HepG2 (cell line): ENCODE results near the gene NUDT14.

ENCODE experiments used
- CTCF ChIP-seq: sonication (generic); formaldehyde crosslinking; IDR thresholded peaks from 2 replicates; pipeline ENCODE4 v1.5.0; 2020; ENCODE audit warnings: mild to moderate bottlenecking, missing genetic modification reagents, moderate library complexity
- EED ChIP-seq: sonication (generic); formaldehyde crosslinking; IDR thresholded peaks from 2 replicates; pipeline ENCODE4 v1.5.0; 2020; ENCODE audit warnings: mild to moderate bottlenecking, missing genetic modification reagents
- ELK4 ChIP-seq: sonication (generic); formaldehyde crosslinking; IDR thresholded peaks from 2 replicates; pipeline ENCODE4 v1.9.0; 2021; ENCODE audit warnings: missing genetic modification reagents, borderline replicate concordance
- JDP2 ChIP-seq: sonication (generic); formaldehyde crosslinking; IDR thresholded peaks from 2 replicates; pipeline ENCODE4 v1.8.1; 2022; ENCODE audit warnings: missing genetic modification reagents, borderline replicate concordance
- MTA3 ChIP-seq: sonication (generic); formaldehyde crosslinking; IDR thresholded peaks from 2 replicates; pipeline ENCODE4 v1.4.0; 2020; ENCODE audit warnings: missing genetic modification reagents
- MYC ChIP-seq: sonication (generic); formaldehyde crosslinking; IDR thresholded peaks from 2 replicates; pipeline ENCODE4 v1.9.0; 2021; ENCODE audit warnings: missing genetic modification reagents, borderline replicate concordance
- RELA ChIP-seq: sonication (generic); formaldehyde crosslinking; IDR thresholded peaks from 2 replicates; pipeline ENCODE4 v1.4.0; 2020; ENCODE audit warnings: missing genetic modification reagents
- SETDB1 ChIP-seq: sonication (generic); formaldehyde crosslinking; IDR thresholded peaks from 2 replicates; pipeline ENCODE4 v1.5.1; 2020; ENCODE audit warnings: missing genetic modification reagents, mild to moderate bottlenecking, borderline replicate concordance
- SNAPC2 ChIP-seq: sonication (generic); formaldehyde crosslinking; IDR thresholded peaks from 2 replicates; pipeline ENCODE4 v1.8.1; 2022; ENCODE audit warnings: mild to moderate bottlenecking, missing genetic modification reagents
- TCF7L2 ChIP-seq: IDR thresholded peaks from 2 replicates; pipeline ENCODE4 v1.6.1; 2011; ENCODE audit warnings: mild to moderate bottlenecking, low read depth, low read length, moderate library complexity
- ZNF567 ChIP-seq: sonication (generic); formaldehyde crosslinking; IDR thresholded peaks from 2 replicates; pipeline ENCODE4 v1.8.1; 2023; ENCODE audit warnings: mild to moderate bottlenecking, missing genetic modification reagents, borderline replicate concordance
- ZNF619 ChIP-seq: sonication (generic); formaldehyde crosslinking; IDR thresholded peaks from 2 replicates; pipeline ENCODE4 v1.4.0; 2020; ENCODE audit warnings: mild to moderate bottlenecking, missing genetic modification reagents

- TF ChIP-seq MYC (CRISPR knock-in tag), result no peak
- TF ChIP-seq CTCF, result no peak
- no peak for TF ChIP-seq ELK4 (CRISPR knock-in tag)
- TF ChIP-seq ZNF567 (CRISPR knock-in tag), result no peak
- TF ChIP-seq ZNF619 (CRISPR knock-in tag), result no peak
- TF ChIP-seq RELA (CRISPR knock-in tag), result no peak
- TF ChIP-seq JDP2 (CRISPR knock-in tag), result no peak
- TF ChIP-seq SNAPC2 (CRISPR knock-in tag), result no peak
- no peak for TF ChIP-seq TCF7L2
- TF ChIP-seq SETDB1 (CRISPR knock-in tag), result no peak
- no peak for TF ChIP-seq MTA3 (CRISPR knock-in tag)
- no peak for TF ChIP-seq EED (CRISPR knock-in tag)
Measured at GRCh38 chr14:105199093-105199492, 18.0 kb upstream of the NUDT14 start.
